Gastrocnemius medialis (tissue), 4 donors: ENCODE measurements around the gene MAP3K5. TPM values are rescaled to one million over a fixed set of nuclear protein-coding genes. Genes with fewer than 3 reads are reported as not detected.

Experiments
- ATAC-seq, 2 donors: fragments of 150-250 bp; one replicate each; pipeline ENCODE4 v1.9.1; 2016
- DNase-seq, 2 donors: peaks; one replicate each; pipeline ENCODE4 v3.0.0-alpha.2; 2019
- H3K27ac ChIP-seq, 4 donors: fragments of 200-600 bp; sonication (generic); 1 replicate in 1 of 4; 2 replicates in 3 of 4; pipeline ENCODE4 v1.5.1; 2016 to 2018; ENCODE audit warnings: mild to moderate bottlenecking in 2 of 4, moderate library complexity in 1 of 4
- H3K27me3 ChIP-seq, 3 donors: fragments of 200-600 bp; sonication (generic) in 2 of 3; 1 replicate in 1 of 3; 2 replicates in 2 of 3; pipeline versions ENCODE4 v1.5.1 to v1.6.0; 2016 to 2019; ENCODE audit warnings: mild to moderate bottlenecking in 1 of 3, moderate library complexity in 1 of 3
- H3K36me3 ChIP-seq, 2 donors: fragments of 200-600 bp; sonication (generic) in 1 of 2; one replicate each; pipeline ENCODE4 v1.5.1; 2017 to 2018
- H3K4me1 ChIP-seq, 2 donors: fragments of 200-600 bp; sonication (generic) in 1 of 2; one replicate each; pipeline ENCODE4 v1.5.1; 2016 to 2017; ENCODE audit warnings: mild to moderate bottlenecking in 2 of 2
- H3K4me3 ChIP-seq, 4 donors: fragments of 200-600 bp; sonication (generic) in 3 of 4; 1 replicate in 1 of 4; 2 replicates in 3 of 4; pipeline ENCODE4 v1.5.1; 2016 to 2019; ENCODE audit warnings: mild to moderate bottlenecking in 2 of 4
- H3K9me3 ChIP-seq, 3 donors: fragments of 200-600 bp; sonication (generic) in 2 of 3; 1 replicate in 1 of 3; 2 replicates in 2 of 3; pipeline ENCODE4 v1.5.1; 2016 to 2019
- CTCF ChIP-seq, 5 experiments: fragments of 450-650 bp in 3 of 5; fragments of 200-600 bp in 2 of 5; sonication (generic) in 2 of 5; IDR thresholded peaks in 4 of 5; conservative IDR thresholded peaks in 1 of 5; 1 replicate in 4 of 5; 2 replicates in 1 of 5; pipeline ENCODE4 v1.5.1; 2016 to 2019; ENCODE audit warnings: antibody characterized with exemption in 5 of 5, mild to moderate bottlenecking in 3 of 5, moderate library complexity in 3 of 5
- POLR2A ChIP-seq, 2 donors: fragments of 450-650 bp; IDR thresholded peaks; one replicate each; pipeline ENCODE4 v1.6.1; 2017; ENCODE audit warnings: antibody characterized with exemption in 2 of 2, mild to moderate bottlenecking in 2 of 2, moderate library complexity in 2 of 2
- in situ Hi-C, 4 donors: fragments of 200-750 bp; cut with MboI; loops; one replicate each; pipeline versions ENCODE4 v1.15.0 to v1.8.0; 2017; ENCODE audit warnings: low sequenced_read_pairs in 4 of 4
- intact Hi-C: fragments of 100-400 bp; cut with DNase I; formaldehyde crosslinking; loops from one replicate; pipeline ENCODE4 v1.15.1; 2023; ENCODE audit warnings: low total_unique reads
- total RNA-seq, 4 donors: library from RNA; depleted of rRNA; stranded (reverse); fragments of >200 nt; gene quantifications; one replicate each; pipeline versions ENCODE4 v1.1.0 to v1.2.3, GENCODE V29; 2016

The MAP3K5 gene
- total RNA-seq, 4 donors from 2014 or later = 2.9 to 46.9 (median 4.9) TPM

GRCh38 chr6:136598048-136598447, 194.2 kb downstream of the MAP3K5 start:
- Histone ChIP-seq H3K27me3 (no peaks in the 10 kb centered on the region), H3K4me3 (no peak overlapping the region), H3K9me3 (no peaks in the 10 kb centered on the region), H3K4me1 (peaks cover 14 to 16% of the 10 kb centered on the region in 2 donors), H3K36me3 (no peaks in the 10 kb centered on the region), H3K27ac (peak overlapping the region in 1 of 4 donors; percentile 69)
- ATAC-seq = no peak
- intact Hi-C loops (no loop called here), in situ Hi-C loops (no loop called here)
- no peak for TF ChIP-seq POLR2A (IDR thresholded peaks at IDR 0.05)
- TF ChIP-seq CTCF (IDR thresholded peaks at IDR 0.05 in 4 of 5, conservative IDR thresholded peaks at IDR 0.05 in 1 of 5) = no peak
- no peak for DNase-seq

- Histone ChIP-seq H3K4me1 (peaks cover 5 to 8% of the 10 kb centered on the region in 2 donors), H3K27ac (no peak overlapping the region), H3K36me3 (peaks cover 0 to 21% of the 10 kb centered on the region in 2 donors), H3K9me3 (no peaks in the 10 kb centered on the region), H3K27me3 (no peaks in the 10 kb centered on the region), H3K4me3 (no peak overlapping the region)
- in situ Hi-C loops (no loop called here), intact Hi-C loops (no loop called here)
- TF ChIP-seq CTCF (IDR thresholded peaks at IDR 0.05 in 4 of 5, conservative IDR thresholded peaks at IDR 0.05 in 1 of 5) (no peak), POLR2A (IDR thresholded peaks at IDR 0.05) (no peak)
- no peak for ATAC-seq
- DNase-seq = no peak
Observed at GRCh38 chr6:136594671-136595070, 197.6 kb downstream of the MAP3K5 start.

- H3K27me3 ChIP-seq = no peaks in the 10 kb centered on the region
- H3K4me3 ChIP-seq = no peak overlapping the region
- no peak for TF ChIP-seq CTCF (IDR thresholded peaks at IDR 0.05 in 4 of 5, conservative IDR thresholded peaks at IDR 0.05 in 1 of 5)
- no peak for TF ChIP-seq POLR2A (IDR thresholded peaks at IDR 0.05)
- H3K36me3 ChIP-seq = peaks cover 0 to 21% of the 10 kb centered on the region in 2 donors
- ATAC-seq (peak in 1 of 2 donors; percentile 21), DNase-seq (no peak)
- intact Hi-C loops (no loop called here), in situ Hi-C loops (no loop called here)
- H3K9me3 ChIP-seq = no peaks in the 10 kb centered on the region
- no peak overlapping the region for H3K27ac ChIP-seq
- H3K4me1 ChIP-seq = peaks cover 0 to 3% of the 10 kb centered on the region in 2 donors
Observed at GRCh38 chr6:136593748-136594490, 198.4 kb downstream of the MAP3K5 start.

GRCh38 chr6:136592930-136593673, 199.2 kb downstream of the MAP3K5 start:
- Histone ChIP-seq H3K4me3 (no peak overlapping the region), H3K27me3 (no peaks in the 10 kb centered on the region), H3K4me1 (no peaks in the 10 kb centered on the region), H3K9me3 (no peaks in the 10 kb centered on the region), H3K27ac (no peak overlapping the region), H3K36me3 (peaks cover 0 to 21% of the 10 kb centered on the region in 2 donors)
- no peak for ATAC-seq
- no peak for TF ChIP-seq POLR2A (IDR thresholded peaks at IDR 0.05)
- TF ChIP-seq CTCF (IDR thresholded peaks at IDR 0.05 in 4 of 5, conservative IDR thresholded peaks at IDR 0.05 in 1 of 5) = no peak
- intact Hi-C loops = no loop called here
- no peak for DNase-seq
- in situ Hi-C loops = no loop called here
